GM12872 (cell line): Measurements from ENCODE around the gene TNS3.

Experiments used
- CTCF ChIP-seq: IDR thresholded peaks from 3 replicates; pipeline ENCODE4 v1.5.1; 2011; ENCODE audit warnings: low read depth, mild to moderate bottlenecking, low read length, moderate library complexity; ENCODE audit not compliant: insufficient read depth

Gene TNS3

GRCh38 chr7:47420122-47420780, 161.7 kb downstream of the TNS3 start:
- TF ChIP-seq CTCF: no peak

- TF ChIP-seq CTCF: no peak
These were observed 162.4 kb downstream of the TNS3 start for GRCh38 chr7:47419471-47419870.

- TF ChIP-seq CTCF: no peak
These were observed 163.2 kb downstream of the TNS3 start for GRCh38 chr7:47418601-47419309.

- no peak for TF ChIP-seq CTCF
These were observed 165.1 kb downstream of the TNS3 start for GRCh38 chr7:47416492-47417480.

GRCh38 chr7:47415318-47416212, 166.3 kb downstream of the TNS3 start:
- no peak for TF ChIP-seq CTCF

- no peak for TF ChIP-seq CTCF
These were observed 167.3 kb downstream of the TNS3 start for GRCh38 chr7:47414342-47415317.
